ENCODE measurements around the gene C9orf78.

The C9orf78 gene

DNA sequence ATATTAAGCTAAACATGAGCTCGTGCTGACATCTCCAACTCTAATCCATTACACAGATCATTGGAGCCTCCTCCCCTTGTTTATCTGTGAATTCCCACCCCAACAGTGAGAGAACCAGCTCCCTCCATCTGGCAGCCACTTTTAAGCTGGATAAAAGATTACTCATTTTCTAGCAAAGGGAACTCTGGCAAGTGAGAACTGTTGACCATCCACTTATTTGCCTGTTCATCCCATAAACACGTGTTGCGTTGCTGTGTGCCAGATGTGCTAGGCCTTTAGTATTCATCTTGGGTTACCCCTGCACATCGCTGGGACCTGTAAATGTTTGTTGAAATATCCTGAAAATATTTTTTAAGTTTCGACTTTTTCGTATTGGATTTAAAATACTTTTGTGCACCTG lies 8.7 kb downstream of the C9orf78 start:
- peaks cover 8 to 9% of the 10 kb centered on the region in 2 donors for H3K4me1 ChIP-seq (ENCODE audit: control insufficient read depth in 1 of 2, insufficient read depth in 2 of 2, low read length in 2 of 2)
- no peak overlapping the region for H3K9ac ChIP-seq (ENCODE audit: low read depth in 1 of 2, low read length in 2 of 2)
- peaks cover 12 to 40% of the 10 kb centered on the region in 2 donors for H3K36me3 ChIP-seq (ENCODE audit: control insufficient read depth in 1 of 2, insufficient read depth in 2 of 2, low read length in 2 of 2)
- no peak overlapping the region for H3K4me3 ChIP-seq (ENCODE audit: low read depth in 1 of 2, low read length in 2 of 2)
- H3K27me3 ChIP-seq (ENCODE audit: control insufficient read depth in 1 of 2, insufficient read depth in 2 of 2, low read length in 2 of 2), result no peaks in the 10 kb centered on the region
- no peaks in the 10 kb centered on the region for H3K9me3 ChIP-seq (ENCODE audit: control insufficient read depth in 1 of 2, low read length in 2 of 2)
- no peak overlapping the region for H3K27ac ChIP-seq (ENCODE audit: low read depth, low read length)

DNA sequence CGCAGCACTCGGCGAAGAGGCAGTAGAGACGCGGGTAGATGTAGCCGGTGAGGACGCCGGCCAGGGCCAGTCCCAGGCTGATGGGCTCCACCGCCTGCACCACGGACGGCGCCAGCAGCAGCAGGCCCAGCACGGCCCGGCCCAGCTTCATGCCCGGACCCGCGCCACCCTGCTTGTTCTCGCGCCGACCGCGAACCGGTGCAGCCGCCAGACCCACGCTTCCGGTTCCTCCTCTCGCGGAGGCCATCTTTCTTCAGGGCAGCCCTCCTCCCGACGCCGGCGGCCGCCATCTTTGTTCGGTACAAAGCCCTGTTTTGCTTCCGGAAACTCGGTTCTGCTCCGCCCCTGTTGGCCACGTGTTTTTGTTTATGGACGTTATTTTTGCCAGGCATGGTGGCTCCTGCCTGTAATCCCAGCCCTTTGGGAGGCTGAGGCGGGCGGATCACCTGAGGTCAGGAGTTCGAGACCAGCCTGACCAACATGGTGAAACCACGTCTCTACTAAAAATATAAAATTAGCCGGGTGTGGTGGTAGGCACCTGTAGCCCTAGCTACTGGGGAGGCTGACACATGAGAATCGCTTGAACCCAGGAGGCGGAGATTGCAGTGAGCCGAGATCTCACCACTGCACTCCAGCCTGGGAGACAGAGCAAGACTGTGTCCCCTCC lies 11.0 kb downstream of the C9orf78 start, which contains the start of gene TOR1A:
TOR1A (minus strand) TSS at position 202 of the 667 bp plus-strand sequence; CDS start at position 151, 51 bp downstream.
- Histone ChIP-seq H3K36me3 (ENCODE audit: control insufficient read depth in 1 of 2, insufficient read depth in 2 of 2, low read length in 2 of 2) (peaks cover 8 to 33% of the 10 kb centered on the region in 2 donors), H3K4me3 (ENCODE audit: low read depth in 1 of 2, low read length in 2 of 2) (peak within 1 kb of the TSS; percentile 77 to 78), H3K9ac (ENCODE audit: low read depth in 1 of 2, low read length in 2 of 2) (peak within 1 kb of the TSS; percentile 64 to 85), H3K27ac (ENCODE audit: low read depth, low read length) (peak within 1 kb of the TSS; percentile 67), H3K27me3 (ENCODE audit: control insufficient read depth in 1 of 2, insufficient read depth in 2 of 2, low read length in 2 of 2) (no peaks in the 10 kb centered on the region), H3K4me1 (ENCODE audit: control insufficient read depth in 1 of 2, insufficient read depth in 2 of 2, low read length in 2 of 2) (peaks cover 8 to 9% of the 10 kb centered on the region in 2 donors), H3K9me3 (ENCODE audit: control insufficient read depth in 1 of 2, low read length in 2 of 2) (no peaks in the 10 kb centered on the region)

DNA sequence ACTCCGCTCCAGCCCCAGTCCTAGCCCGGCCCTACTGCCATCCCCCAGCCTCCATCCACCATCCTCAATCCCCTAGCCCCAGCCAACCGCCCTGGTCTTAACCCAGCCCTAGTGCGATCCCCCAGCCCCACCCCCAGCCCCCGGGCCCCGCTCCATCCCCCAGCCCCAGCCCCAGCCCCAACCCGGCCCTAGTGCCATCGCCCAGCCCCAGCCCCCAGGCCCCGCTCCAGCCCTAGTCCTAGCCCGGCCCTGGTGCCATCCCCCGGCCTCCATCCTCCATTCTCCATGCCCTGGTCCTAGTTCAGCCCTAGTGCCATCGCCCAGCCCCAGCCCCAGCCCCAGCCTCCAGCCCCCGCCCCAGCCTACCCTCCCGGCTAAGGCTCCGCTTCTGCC lies 11.5 kb downstream of the C9orf78 start:
- peaks cover 8 to 9% of the 10 kb centered on the region in 2 donors for H3K4me1 ChIP-seq (ENCODE audit: control insufficient read depth in 1 of 2, insufficient read depth in 2 of 2, low read length in 2 of 2)
- H3K36me3 ChIP-seq (ENCODE audit: control insufficient read depth in 1 of 2, insufficient read depth in 2 of 2, low read length in 2 of 2), result peaks cover 13 to 32% of the 10 kb centered on the region in 2 donors
- peak overlapping the region; percentile 16 to 63 for H3K9ac ChIP-seq (ENCODE audit: low read depth in 1 of 2, low read length in 2 of 2)
- no peaks in the 10 kb centered on the region for H3K27me3 ChIP-seq (ENCODE audit: control insufficient read depth in 1 of 2, insufficient read depth in 2 of 2, low read length in 2 of 2)
- H3K27ac ChIP-seq (ENCODE audit: low read depth, low read length), result peak overlapping the region; percentile 67
- H3K4me3 ChIP-seq (ENCODE audit: low read depth in 1 of 2, low read length in 2 of 2), result peak overlapping the region; percentile 68 to 78
- H3K9me3 ChIP-seq (ENCODE audit: control insufficient read depth in 1 of 2, low read length in 2 of 2), result no peaks in the 10 kb centered on the region

DNA sequence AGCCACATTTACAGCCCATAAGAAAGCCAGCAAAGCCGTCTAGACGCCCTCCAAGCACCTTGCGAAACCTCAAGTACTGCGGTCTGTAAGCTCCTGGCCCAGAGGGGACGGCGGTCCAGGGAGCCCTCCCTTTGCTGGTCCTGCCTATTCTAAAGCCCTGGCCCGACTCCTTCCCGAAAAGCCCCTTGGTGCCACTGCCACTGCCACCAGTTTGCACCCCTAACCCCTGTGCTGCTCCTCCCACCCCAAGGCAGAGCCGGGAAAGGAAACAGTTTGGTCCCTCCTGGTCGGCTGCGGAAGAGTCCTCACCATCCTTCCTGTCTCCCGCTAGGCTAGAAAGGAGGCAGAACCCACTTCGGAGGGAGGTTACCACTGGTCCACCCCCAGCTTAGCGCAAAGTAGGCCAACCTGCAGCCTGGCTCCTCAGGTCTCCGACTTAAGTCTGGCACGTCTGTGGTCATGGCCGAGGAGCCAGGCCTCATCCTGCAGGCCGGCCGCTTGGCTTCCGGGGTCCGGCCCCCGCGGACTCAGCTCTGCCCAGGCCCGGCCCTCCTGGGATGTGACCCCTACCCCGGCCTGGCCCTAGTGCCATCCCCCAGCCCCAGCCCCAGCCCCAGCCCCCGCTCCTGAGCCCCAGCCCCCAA lies 12.1 kb downstream of the C9orf78 start:
- H3K27ac ChIP-seq (ENCODE audit: low read depth, low read length), result no peak overlapping the region
- H3K9ac ChIP-seq (ENCODE audit: low read depth in 1 of 2, low read length in 2 of 2), result peak overlapping the region; percentile 64 to 85
- no peaks in the 10 kb centered on the region for H3K9me3 ChIP-seq (ENCODE audit: control insufficient read depth in 1 of 2, low read length in 2 of 2)
- H3K4me1 ChIP-seq (ENCODE audit: control insufficient read depth in 1 of 2, insufficient read depth in 2 of 2, low read length in 2 of 2), result peaks cover 8 to 9% of the 10 kb centered on the region in 2 donors
- peak overlapping the region; percentile 76 to 77 for H3K4me3 ChIP-seq (ENCODE audit: low read depth in 1 of 2, low read length in 2 of 2)
- H3K27me3 ChIP-seq (ENCODE audit: control insufficient read depth in 1 of 2, insufficient read depth in 2 of 2, low read length in 2 of 2), result no peaks in the 10 kb centered on the region
- peaks cover 16 to 34% of the 10 kb centered on the region in 2 donors for H3K36me3 ChIP-seq (ENCODE audit: control insufficient read depth in 1 of 2, insufficient read depth in 2 of 2, low read length in 2 of 2)

GRCh38 chr9:129816501-129817435 lies 18.3 kb downstream of the C9orf78 start:
- no peak overlapping the region for H3K4me3 ChIP-seq (ENCODE audit: low read depth in 1 of 2, low read length in 2 of 2)

DNA sequence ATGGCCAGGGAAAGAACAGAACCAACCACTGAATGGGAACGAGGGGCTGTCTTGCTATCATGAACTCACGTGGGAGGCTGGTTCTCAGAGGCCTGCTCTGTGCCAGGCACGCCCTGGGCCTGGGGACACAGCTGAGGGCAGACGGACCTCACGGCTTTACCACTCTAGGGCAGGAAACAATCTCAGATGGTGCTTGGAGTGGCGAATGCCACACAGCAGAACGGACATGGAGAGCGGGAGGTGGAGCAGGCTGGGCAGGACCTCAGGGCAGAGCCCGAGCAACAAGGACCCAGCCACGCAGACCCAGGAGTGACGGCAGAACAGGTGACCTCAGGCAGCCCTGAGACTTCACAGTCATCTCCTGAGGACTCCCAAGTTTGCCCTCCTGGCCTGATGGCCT lies 19.8 kb downstream of the C9orf78 start:
- H3K27me3 ChIP-seq (ENCODE audit: control insufficient read depth in 1 of 2, insufficient read depth in 2 of 2, low read length in 2 of 2), result no peaks in the 10 kb centered on the region
- no peaks in the 10 kb centered on the region for H3K9me3 ChIP-seq (ENCODE audit: control insufficient read depth in 1 of 2, low read length in 2 of 2)
- H3K4me3 ChIP-seq (ENCODE audit: low read depth in 1 of 2, low read length in 2 of 2), result no peak overlapping the region
- H3K36me3 ChIP-seq (ENCODE audit: control insufficient read depth in 1 of 2, insufficient read depth in 2 of 2, low read length in 2 of 2), result peaks cover 35 to 69% of the 10 kb centered on the region in 2 donors
- no peak overlapping the region for H3K9ac ChIP-seq (ENCODE audit: low read depth in 1 of 2, low read length in 2 of 2)
- H3K27ac ChIP-seq (ENCODE audit: low read depth, low read length), result no peak overlapping the region
- peaks cover 14 to 17% of the 10 kb centered on the region in 2 donors for H3K4me1 ChIP-seq (ENCODE audit: control insufficient read depth in 1 of 2, insufficient read depth in 2 of 2, low read length in 2 of 2)

More at GRCh38 chr9:129816501-129817435, 18.3 kb downstream of the C9orf78 start:
- Histone ChIP-seq H3K9me3 (ENCODE audit: control insufficient read depth in 1 of 2, low read length in 2 of 2) (no peaks in the 10 kb centered on the region), H3K27me3 (ENCODE audit: control insufficient read depth in 1 of 2, insufficient read depth in 2 of 2, low read length in 2 of 2) (no peaks in the 10 kb centered on the region), H3K9ac (ENCODE audit: low read depth in 1 of 2, low read length in 2 of 2) (no peak overlapping the region), H3K36me3 (ENCODE audit: control insufficient read depth in 1 of 2, insufficient read depth in 2 of 2, low read length in 2 of 2) (peaks cover 35 to 78% of the 10 kb centered on the region in 2 donors), H3K27ac (ENCODE audit: low read depth, low read length) (no peak overlapping the region), H3K4me1 (ENCODE audit: control insufficient read depth in 1 of 2, insufficient read depth in 2 of 2, low read length in 2 of 2) (peaks cover 7 to 9% of the 10 kb centered on the region in 2 donors)

- Histone ChIP-seq H3K9me3 (ENCODE audit: control insufficient read depth in 1 of 2, low read length in 2 of 2) (no peaks in the 10 kb centered on the region), H3K9ac (ENCODE audit: low read depth in 1 of 2, low read length in 2 of 2) (no peak overlapping the region), H3K27ac (ENCODE audit: low read depth, low read length) (no peak overlapping the region), H3K4me1 (ENCODE audit: control insufficient read depth in 1 of 2, insufficient read depth in 2 of 2, low read length in 2 of 2) (peaks cover 19 to 20% of the 10 kb centered on the region in 2 donors), H3K36me3 (ENCODE audit: control insufficient read depth in 1 of 2, insufficient read depth in 2 of 2, low read length in 2 of 2) (peaks cover 39 to 73% of the 10 kb centered on the region in 2 donors), H3K4me3 (ENCODE audit: low read depth in 1 of 2, low read length in 2 of 2) (no peak overlapping the region), H3K27me3 (ENCODE audit: control insufficient read depth in 1 of 2, insufficient read depth in 2 of 2, low read length in 2 of 2) (no peaks in the 10 kb centered on the region)
These were observed 20.4 kb downstream of the C9orf78 start for GRCh38 chr9:129814432-129815223.

- H3K36me3 ChIP-seq (ENCODE audit: control insufficient read depth in 1 of 2, insufficient read depth in 2 of 2, low read length in 2 of 2), result peaks cover 42 to 74% of the 10 kb centered on the region in 2 donors
These were observed 21.4 kb downstream of the C9orf78 start for GRCh38 chr9:129813661-129814060.

DNA sequence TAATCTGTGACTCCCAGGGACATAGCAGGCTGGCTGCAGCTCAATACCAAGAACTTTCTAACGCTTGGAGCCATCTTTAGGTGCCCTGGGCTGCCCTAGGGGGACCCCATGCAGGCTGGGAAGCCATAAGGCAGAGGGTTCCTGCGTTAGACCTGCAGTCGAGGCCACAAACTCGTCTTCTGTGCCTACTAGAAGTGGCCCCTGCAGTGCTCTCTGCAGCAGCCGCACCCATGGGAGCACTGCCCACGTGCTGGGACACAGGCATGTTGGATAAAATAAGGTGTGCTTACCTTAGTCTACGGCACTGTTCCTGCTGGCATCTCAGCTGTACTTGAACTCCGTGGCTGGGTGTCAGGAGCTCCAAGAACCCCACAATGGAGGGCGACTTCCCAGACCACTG lies 22.7 kb downstream of the C9orf78 start:
- H3K4me1 ChIP-seq (ENCODE audit: control insufficient read depth in 1 of 2, insufficient read depth in 2 of 2, low read length in 2 of 2), result peaks cover 19 to 21% of the 10 kb centered on the region in 2 donors
- H3K36me3 ChIP-seq (ENCODE audit: control insufficient read depth in 1 of 2, insufficient read depth in 2 of 2, low read length in 2 of 2), result peaks cover 37 to 71% of the 10 kb centered on the region in 2 donors
- H3K4me3 ChIP-seq (ENCODE audit: low read depth in 1 of 2, low read length in 2 of 2), result no peak overlapping the region
- no peak overlapping the region for H3K9ac ChIP-seq (ENCODE audit: low read depth in 1 of 2, low read length in 2 of 2)
- no peaks in the 10 kb centered on the region for H3K27me3 ChIP-seq (ENCODE audit: control insufficient read depth in 1 of 2, insufficient read depth in 2 of 2, low read length in 2 of 2)
- H3K9me3 ChIP-seq (ENCODE audit: control insufficient read depth in 1 of 2, low read length in 2 of 2), result no peaks in the 10 kb centered on the region
- no peak overlapping the region for H3K27ac ChIP-seq (ENCODE audit: low read depth, low read length)

More at GRCh38 chr9:129813661-129814060, 21.4 kb downstream of the C9orf78 start:
- Histone ChIP-seq H3K4me1 (ENCODE audit: control insufficient read depth in 1 of 2, insufficient read depth in 2 of 2, low read length in 2 of 2) (peaks cover 19 to 21% of the 10 kb centered on the region in 2 donors), H3K27ac (ENCODE audit: low read depth, low read length) (no peak overlapping the region), H3K27me3 (ENCODE audit: control insufficient read depth in 1 of 2, insufficient read depth in 2 of 2, low read length in 2 of 2) (no peaks in the 10 kb centered on the region), H3K4me3 (ENCODE audit: low read depth in 1 of 2, low read length in 2 of 2) (no peak overlapping the region), H3K9me3 (ENCODE audit: control insufficient read depth in 1 of 2, low read length in 2 of 2) (no peaks in the 10 kb centered on the region), H3K9ac (ENCODE audit: low read depth in 1 of 2, low read length in 2 of 2) (no peak overlapping the region)
